Fibroblast of villous mesenchyme (primary cell): ENCODE data around the gene MYO15A. TPM values are rescaled to one million over a fixed set of nuclear protein-coding genes. Genes with fewer than 3 reads are reported as not detected.

Source experiments
- DNase-seq: peaks from one replicate; pipeline ENCODE4 v3.0.0-alpha.2; 2010; ENCODE audit warnings: low read depth
- H3K4me3 ChIP-seq: 2 replicates; pipeline ENCODE4 v1.5.1; 2011; ENCODE audit warnings: low read depth, mild to moderate bottlenecking, low read length
- total RNA-seq: library from RNA; depleted of rRNA; stranded (reverse); fragments of >200 nt; gene quantifications from 2 replicates; pipeline ENCODE4 v1.2.3, GENCODE V29; 2012
- TF ChIP-seq, protein P1 (sequence below): IDR thresholded peaks from 2 replicates; pipeline ENCODE4 v1.5.1; 2012; ENCODE audit warnings: low read depth, mild to moderate bottlenecking, low read length; ENCODE audit not compliant: insufficient read depth

MYO15A gene
- total RNA-seq, 1 donor = 0.43 TPM

DNA sequence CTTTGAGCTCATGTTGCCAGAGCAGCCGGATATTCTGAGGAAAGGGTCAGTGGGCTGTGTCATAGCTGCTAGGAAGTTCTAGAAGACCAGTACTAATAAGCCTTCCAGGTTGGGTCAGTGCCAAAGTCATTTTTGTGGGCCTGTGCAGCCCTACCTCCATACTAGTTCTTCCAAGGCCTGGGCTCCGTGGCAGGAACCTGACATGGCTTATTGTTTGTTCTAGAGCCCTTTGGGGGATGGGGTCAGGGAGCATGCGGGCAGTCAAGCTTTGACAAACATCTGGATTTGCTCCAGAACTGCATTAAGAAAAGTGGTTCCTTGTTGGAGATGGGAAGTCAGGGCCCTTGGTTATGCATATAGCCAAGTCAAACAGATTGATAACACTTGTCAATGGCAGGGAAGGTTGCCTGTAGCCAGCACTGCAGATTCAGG lies 82.7 kb downstream of the MYO15A start:
- H3K4me3 ChIP-seq = no peak overlapping the region
- TF ChIP-seq, protein P1, sequence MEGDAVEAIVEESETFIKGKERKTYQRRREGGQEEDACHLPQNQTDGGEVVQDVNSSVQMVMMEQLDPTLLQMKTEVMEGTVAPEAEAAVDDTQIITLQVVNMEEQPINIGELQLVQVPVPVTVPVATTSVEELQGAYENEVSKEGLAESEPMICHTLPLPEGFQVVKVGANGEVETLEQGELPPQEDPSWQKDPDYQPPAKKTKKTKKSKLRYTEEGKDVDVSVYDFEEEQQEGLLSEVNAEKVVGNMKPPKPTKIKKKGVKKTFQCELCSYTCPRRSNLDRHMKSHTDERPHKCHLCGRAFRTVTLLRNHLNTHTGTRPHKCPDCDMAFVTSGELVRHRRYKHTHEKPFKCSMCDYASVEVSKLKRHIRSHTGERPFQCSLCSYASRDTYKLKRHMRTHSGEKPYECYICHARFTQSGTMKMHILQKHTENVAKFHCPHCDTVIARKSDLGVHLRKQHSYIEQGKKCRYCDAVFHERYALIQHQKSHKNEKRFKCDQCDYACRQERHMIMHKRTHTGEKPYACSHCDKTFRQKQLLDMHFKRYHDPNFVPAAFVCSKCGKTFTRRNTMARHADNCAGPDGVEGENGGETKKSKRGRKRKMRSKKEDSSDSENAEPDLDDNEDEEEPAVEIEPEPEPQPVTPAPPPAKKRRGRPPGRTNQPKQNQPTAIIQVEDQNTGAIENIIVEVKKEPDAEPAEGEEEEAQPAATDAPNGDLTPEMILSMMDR = no peak

GRCh38 chr17:18191967-18192366 lies 83.4 kb downstream of the MYO15A start:
- TF ChIP-seq, protein P1 = peak; percentile 46
- no peak for DNase-seq
- H3K4me3 ChIP-seq = no peak overlapping the region

More for the DNA sequence above, 82.7 kb downstream of the MYO15A start:
- peak; percentile 36 for DNase-seq

DNA sequence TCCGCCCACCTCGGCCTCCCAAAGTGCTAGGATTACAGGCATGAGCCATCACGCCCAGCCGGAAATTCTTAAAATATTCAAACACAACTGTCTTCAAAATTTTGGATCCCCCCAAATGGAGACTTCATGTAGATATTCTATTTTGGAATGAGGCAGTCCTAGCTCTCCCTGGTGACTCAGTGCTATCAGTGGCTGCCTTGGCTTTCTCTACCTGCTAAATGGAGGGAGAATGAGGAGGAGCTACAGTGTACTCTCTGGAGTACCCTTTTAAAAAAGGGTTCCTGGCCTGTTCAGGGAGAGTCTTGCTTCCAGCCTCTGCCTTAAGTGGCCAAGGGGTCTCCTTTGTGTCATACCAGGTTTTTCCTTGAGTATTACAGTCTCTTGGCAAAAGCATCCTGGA lies 85.8 kb downstream of the MYO15A start:
- DNase-seq = no peak
- TF ChIP-seq, protein P1 = no peak
- no peak overlapping the region for H3K4me3 ChIP-seq

GRCh38 chr17:18194804-18195203 lies 86.2 kb downstream of the MYO15A start:
- DNase-seq = no peak

DNA sequence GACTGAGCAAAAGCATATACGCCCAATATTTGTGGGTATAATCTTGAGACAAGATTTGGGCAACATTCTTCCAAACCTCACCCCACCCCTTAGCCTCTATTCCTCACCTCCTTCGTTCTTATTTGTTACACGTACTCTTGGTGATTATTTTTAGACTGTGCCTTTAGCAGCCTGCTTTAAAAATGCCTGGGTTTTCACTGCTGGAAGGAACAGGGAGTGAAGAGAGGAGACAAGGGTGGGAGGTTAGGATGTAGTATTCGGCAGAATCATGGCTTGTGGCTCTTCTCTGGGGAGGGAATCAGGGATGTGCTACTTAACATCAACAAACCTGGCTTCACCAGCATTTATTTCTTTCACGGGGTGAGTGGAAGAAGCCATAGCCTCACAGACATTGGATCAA lies 86.7 kb downstream of the MYO15A start:
- DNase-seq = no peak
- H3K4me3 ChIP-seq = no peak overlapping the region
- TF ChIP-seq, protein P1 = no peak

More at GRCh38 chr17:18194804-18195203, 86.2 kb downstream of the MYO15A start:
- no peak overlapping the region for H3K4me3 ChIP-seq
- TF ChIP-seq, protein P1 = no peak

GRCh38 chr17:18197535-18198194 lies 89.1 kb downstream of the MYO15A start:
- H3K4me3 ChIP-seq = no peak overlapping the region
- no peak for DNase-seq
- TF ChIP-seq, protein P1 = no peak

DNA sequence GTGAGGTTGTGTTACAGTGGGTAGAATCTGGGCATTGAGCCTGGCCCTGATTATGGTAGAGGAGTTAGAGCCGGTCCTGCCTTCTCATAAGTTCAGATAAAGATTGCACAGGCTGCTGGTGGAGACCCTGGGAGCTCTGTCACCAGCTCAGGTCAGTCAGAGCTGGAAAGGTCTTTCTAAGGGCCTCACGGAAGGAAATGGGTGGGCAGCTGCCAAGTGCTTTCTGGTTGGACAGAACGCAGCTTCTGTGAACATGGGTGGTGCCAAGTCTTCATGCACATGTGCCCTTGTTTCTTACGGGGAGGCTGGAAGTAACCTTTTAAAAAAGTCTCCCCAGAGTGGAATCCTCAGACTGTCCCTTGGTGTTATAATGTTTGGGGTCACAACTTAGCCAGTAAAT lies 90.0 kb downstream of the MYO15A start:
- DNase-seq = no peak
- no peak overlapping the region for H3K4me3 ChIP-seq
- TF ChIP-seq, protein P1 = no peak
